MM.1S (cell line): ENCODE measurements around the gene CHPT1.

Experiments
- CTCF ChIP-seq: fragments of 300-600 bp; sonication (generic); IDR thresholded peaks from 2 replicates; pipeline ENCODE4 v1.5.1; 2016; ENCODE audit warnings: antibody characterized with exemption, low read length, mixed read lengths
- EZH2 ChIP-seq: fragments of 300-600 bp; sonication (generic); optimal IDR thresholded peaks from 2 replicates; pipeline ENCODE3; 2017; ENCODE audit warnings: low read depth, mild to moderate bottlenecking, antibody characterized with exemption, low read length, mixed read lengths

DNA sequence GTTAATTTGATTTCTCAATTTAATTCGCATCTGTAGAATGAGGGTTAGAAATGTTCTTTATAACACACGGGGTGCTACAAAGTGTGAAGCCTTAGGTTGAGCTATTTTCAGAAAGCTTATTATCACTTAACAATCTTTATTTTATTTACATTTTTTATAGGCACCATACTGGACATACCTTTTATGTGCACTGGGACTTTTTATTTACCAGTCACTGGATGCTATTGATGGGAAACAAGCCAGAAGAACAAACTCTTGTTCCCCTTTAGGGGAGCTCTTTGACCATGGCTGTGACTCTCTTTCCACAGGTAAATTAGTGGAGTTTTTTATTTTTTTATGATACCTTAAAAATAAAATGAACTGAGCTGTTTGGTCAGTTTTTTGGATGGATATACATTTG, 16.5 kb downstream of the CHPT1 start:
- TF ChIP-seq CTCF (no peak), EZH2 (no peak)
